ENCODE measurements around the gene NPM3. TPM values are rescaled to one million over a fixed set of nuclear protein-coding genes. Genes with fewer than 3 reads are reported as not detected.

Gene NPM3
- total and polyA plus RNA-seq, 2 of the 8 experiments (the other 6 are each of a cell fraction or from before 2014, with no cell fraction given) = 127 to 175 TPM

GRCh38 chr10:101744267-101744666 is 39.0 kb downstream of the NPM3 start (continued):
- no peak for TF ChIP-seq CHD7 (IDR thresholded peaks at IDR 0.05; ENCODE audit: insufficient replicate concordance, low read length)
- no peak for TF ChIP-seq TEAD4 (IDR thresholded peaks at IDR 0.05; ENCODE audit: low read depth, low read length)
- no peak for TF ChIP-seq SIN3A (conservative IDR thresholded peaks at IDR 0.05 in 1 of 2, IDR thresholded peaks at IDR 0.05 in 1 of 2; ENCODE audit: low read depth in 1 of 2, low read length in 2 of 2)
- TF ChIP-seq RXRA (IDR thresholded peaks at IDR 0.05; ENCODE audit: insufficient read depth, low read depth, low read length) = no peak
- TF ChIP-seq PHF8 (conservative IDR thresholded peaks at IDR 0.05; ENCODE audit: low read depth, low read length) = no peak
- no peak for TF ChIP-seq E2F6 (IDR thresholded peaks at IDR 0.05)
- TF ChIP-seq POU5F1 (IDR thresholded peaks at IDR 0.05; ENCODE audit: low read depth, low read length) = no peak
- TF ChIP-seq GTF2F1 (IDR thresholded peaks at IDR 0.05; ENCODE audit: borderline replicate concordance, low read depth, low read length) = no peak
- no peak for TF ChIP-seq SP2 (IDR thresholded peaks at IDR 0.05; ENCODE audit: low read length)
- TF ChIP-seq SIRT6 (IDR thresholded peaks at IDR 0.05; ENCODE audit: low read length) = no peak
- no peak for TF ChIP-seq KDM1A (IDR thresholded peaks at IDR 0.05; ENCODE audit: borderline replicate concordance, low read length)

Data from H1 (cell line).